LNCaP clone FGC (cell line): ENCODE data around the gene CEP135.

ENCODE experiments used
- DNase-seq: peaks from one replicate; pipeline ENCODE4 v3.0.0-alpha.2; 2011; ENCODE audit warnings: low read depth
- H3K4me3 ChIP-seq: 2 replicates; pipeline ENCODE4 v1.5.1; 2011; ENCODE audit warnings: mild to moderate bottlenecking, low read depth, low read length, control low read depth
- TF ChIP-seq, protein P1 (sequence below): IDR thresholded peaks from 2 replicates; pipeline ENCODE4 v1.5.1; 2012; ENCODE audit warnings: mild to moderate bottlenecking; ENCODE audit not compliant: control insufficient read depth, insufficient read depth; ENCODE audit errors: extremely low read depth

CEP135 gene

DNA sequence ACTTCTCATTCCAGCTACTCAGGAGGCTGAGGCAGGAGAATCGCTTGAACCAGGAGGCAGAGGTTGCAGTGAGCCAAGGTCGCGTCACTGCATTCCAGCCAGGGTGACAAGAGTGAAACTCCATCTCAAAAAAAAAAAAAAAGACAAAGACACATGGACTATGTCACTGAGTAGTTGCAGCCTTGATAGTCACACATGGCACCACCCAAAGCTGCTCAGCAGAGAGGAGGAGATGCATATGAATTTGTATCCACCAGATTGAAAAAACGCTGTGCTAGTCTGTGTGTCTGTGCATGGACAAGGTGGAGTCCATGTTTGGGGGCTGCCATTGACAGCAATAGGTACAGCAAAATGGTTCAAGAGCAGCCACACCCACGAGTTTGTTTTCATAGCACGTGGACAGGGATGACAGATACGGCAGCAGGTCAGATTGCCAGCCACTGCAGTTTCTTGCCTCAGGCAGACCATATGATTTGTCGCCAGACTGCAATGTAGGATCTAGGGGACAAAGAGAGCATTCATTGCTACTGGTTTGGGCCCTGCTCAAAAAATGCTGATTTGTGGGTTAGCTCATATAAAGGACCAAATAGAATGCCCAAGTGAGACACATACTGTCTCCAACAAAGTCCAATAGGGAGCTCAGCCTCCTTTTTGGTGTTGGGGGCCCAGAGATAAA is 89.9 kb downstream of the CEP135 start:
- no peak overlapping the region for H3K4me3 ChIP-seq
- TF ChIP-seq, protein P1, sequence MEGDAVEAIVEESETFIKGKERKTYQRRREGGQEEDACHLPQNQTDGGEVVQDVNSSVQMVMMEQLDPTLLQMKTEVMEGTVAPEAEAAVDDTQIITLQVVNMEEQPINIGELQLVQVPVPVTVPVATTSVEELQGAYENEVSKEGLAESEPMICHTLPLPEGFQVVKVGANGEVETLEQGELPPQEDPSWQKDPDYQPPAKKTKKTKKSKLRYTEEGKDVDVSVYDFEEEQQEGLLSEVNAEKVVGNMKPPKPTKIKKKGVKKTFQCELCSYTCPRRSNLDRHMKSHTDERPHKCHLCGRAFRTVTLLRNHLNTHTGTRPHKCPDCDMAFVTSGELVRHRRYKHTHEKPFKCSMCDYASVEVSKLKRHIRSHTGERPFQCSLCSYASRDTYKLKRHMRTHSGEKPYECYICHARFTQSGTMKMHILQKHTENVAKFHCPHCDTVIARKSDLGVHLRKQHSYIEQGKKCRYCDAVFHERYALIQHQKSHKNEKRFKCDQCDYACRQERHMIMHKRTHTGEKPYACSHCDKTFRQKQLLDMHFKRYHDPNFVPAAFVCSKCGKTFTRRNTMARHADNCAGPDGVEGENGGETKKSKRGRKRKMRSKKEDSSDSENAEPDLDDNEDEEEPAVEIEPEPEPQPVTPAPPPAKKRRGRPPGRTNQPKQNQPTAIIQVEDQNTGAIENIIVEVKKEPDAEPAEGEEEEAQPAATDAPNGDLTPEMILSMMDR, result no peak
- DNase-seq, result no peak

DNA sequence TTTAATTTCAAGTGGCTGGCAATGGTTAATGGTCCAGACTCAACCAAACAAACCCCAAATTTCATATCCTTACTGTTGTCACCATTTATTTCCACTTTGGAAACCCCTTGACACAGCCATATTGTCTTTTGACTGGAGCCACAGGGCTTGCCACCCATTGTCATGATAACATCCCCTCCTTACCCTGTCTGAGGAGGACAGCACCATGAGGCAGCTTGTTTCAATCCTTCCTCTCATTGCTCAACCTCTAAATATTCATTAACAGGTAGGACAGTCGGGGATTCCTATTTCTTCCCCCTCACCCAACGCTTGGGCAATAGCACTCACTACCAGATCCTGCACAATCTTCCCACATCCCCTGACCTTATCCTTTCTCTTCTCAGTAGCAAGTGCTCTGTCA is 92.1 kb downstream of the CEP135 start:
- no peak for DNase-seq
- H3K4me3 ChIP-seq, result no peak overlapping the region
- TF ChIP-seq, protein P1, result no peak

DNA sequence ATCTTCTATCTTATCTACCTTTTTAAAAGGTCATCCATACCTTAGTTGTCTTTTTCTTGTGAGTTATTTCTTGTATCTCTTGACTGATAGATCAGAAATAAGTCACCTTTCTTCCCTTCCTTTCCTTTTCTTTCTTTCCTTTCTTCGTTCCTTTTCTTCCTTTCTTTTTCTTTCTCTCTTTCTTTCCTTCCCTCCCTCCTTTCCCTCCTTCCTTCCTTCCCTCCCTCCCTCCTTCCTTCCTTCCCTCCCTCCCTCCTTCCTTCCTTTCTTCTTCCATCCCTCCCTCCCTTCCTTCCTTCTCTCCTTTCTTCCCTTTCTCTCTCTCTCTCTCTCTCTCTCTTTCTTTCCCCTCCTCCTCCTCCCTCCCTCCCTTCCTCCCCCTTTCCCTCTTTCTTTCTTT is 93.5 kb downstream of the CEP135 start:
- H3K4me3 ChIP-seq, result no peak overlapping the region
- TF ChIP-seq, protein P1, result no peak
- no peak for DNase-seq

DNA sequence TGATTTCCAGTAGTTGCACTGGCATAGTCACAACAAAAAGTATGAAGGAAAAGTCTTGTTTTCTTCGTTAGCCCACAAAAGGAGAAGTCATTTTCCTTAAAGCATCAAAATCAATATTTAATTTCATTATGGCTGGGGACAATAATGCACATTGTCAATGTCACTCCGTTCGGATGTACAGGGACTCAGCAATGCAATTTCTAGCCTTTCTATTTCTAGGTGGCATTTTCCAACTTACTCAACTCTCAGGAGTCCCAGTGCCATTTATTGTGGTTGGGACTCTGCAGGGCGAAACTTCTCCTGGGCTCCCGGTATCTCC is 99.6 kb downstream of the CEP135 start:
- TF ChIP-seq, protein P1, result no peak
- no peak for DNase-seq
- peak overlapping the region; percentile 85 for H3K4me3 ChIP-seq

DNA sequence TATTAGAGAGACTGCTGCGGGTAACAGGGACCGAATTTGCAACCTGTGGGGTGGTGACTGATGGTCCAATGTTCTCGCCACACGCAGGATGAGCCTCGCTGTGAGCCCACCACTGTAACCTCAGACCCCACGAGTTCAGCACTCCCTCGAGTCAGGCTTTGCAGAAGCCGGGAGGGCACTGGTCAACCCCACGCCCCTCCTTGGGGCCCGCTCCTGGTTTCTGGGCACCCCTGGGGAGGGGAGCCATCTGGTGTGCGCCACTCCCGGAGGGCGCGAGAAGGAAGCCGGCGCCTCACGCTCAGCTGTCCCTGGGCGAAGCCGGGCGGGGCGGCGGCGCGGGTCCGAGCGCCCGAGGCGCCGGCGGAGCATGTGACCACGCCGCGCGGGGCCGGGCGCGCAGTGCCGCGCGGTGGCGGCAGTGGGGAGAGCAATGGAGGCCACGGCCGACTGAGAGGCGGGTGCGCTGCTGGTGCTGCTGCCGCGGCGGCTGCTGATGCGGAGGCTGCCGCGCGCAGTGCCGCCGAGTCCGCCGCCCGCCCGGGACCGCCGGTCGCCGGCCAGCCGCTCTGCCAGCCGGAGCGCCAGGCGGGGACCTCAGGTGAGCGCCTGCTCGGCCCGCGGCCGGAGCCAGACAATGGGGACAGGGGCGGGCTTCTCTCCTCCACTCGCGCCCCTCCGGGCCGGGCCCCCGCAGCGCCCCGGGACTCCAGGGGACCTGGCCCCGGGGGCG is 100.1 kb downstream of the CEP135 start:
- DNase-seq, result no peak
- TF ChIP-seq, protein P1, result peak; percentile 89

DNA sequence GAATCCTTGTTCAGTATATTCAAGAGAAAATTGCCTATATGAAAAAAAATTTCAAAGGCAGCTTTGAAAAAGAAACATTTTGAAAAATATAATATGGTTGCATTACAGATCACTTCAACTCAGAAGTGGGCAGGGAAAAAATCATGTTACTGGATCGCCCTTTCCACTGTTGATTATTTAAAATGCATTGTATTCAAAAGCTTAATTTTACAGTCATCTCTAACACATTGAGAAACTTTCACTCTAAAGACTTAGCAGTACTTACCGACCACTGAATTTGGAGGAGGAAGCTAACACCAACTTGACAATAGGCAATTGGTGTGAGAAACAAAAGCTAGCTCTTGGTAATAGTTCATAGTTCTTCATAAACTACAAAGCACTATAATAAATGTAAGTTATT is 101.9 kb downstream of the CEP135 start:
- DNase-seq, result no peak
- TF ChIP-seq, protein P1, result no peak
- H3K4me3 ChIP-seq, result no peak overlapping the region

More for the DNA sequence above, 100.1 kb downstream of the CEP135 start:
- peak overlapping the region; percentile 85 for H3K4me3 ChIP-seq
